Lung (tissue), 12 donors: ENCODE results near the gene TXLNB. TPM values are rescaled to one million over a fixed set of nuclear protein-coding genes. Genes with fewer than 3 reads are reported as not detected.
A peak's percentile ranks its signal among the peaks of the same experiment; 100 is the strongest.

Source experiments
- ATAC-seq: fragments of 200-7000 bp; cut with Tn5 transposase; one replicate; pipeline ENCODE4 v1.9.1; 2020; ENCODE audit warnings: moderate number of reproducible peaks; ENCODE audit not compliant: insufficient read depth, low FRiP score
- DNase-seq, 3 donors: peaks; one replicate each; pipeline ENCODE4 v3.0.0-alpha.2; 2013 to 2017
- H3K27ac ChIP-seq, 2 donors: one replicate each; pipeline ENCODE4 v1.5.1; 2013; ENCODE audit warnings: mild to moderate bottlenecking in 2 of 2, moderate library complexity in 2 of 2, control low read depth in 1 of 2, inconsistent platforms in 1 of 2, low read depth in 1 of 2, low read length in 1 of 2
- H3K27me3 ChIP-seq, 3 donors: one replicate each; pipeline ENCODE4 v1.5.1; 2013; ENCODE audit warnings: low read length in 2 of 3; ENCODE audit not compliant: control insufficient read depth in 3 of 3, insufficient read depth in 3 of 3
- H3K36me3 ChIP-seq, 4 donors: one replicate each; pipeline ENCODE4 v1.5.1; 2013; ENCODE audit warnings: low read length in 4 of 4, mild to moderate bottlenecking in 1 of 4, moderate library complexity in 1 of 4; ENCODE audit not compliant: control insufficient read depth in 4 of 4, insufficient read depth in 4 of 4
- H3K4me1 ChIP-seq, 5 donors: one replicate each; pipeline ENCODE4 v1.5.1; 2013; ENCODE audit warnings: low read length in 5 of 5, mild to moderate bottlenecking in 2 of 5, moderate library complexity in 1 of 5; ENCODE audit not compliant: control insufficient read depth in 5 of 5, insufficient read depth in 5 of 5
- H3K4me3 ChIP-seq: one replicate; pipeline ENCODE4 v1.5.1; 2013; ENCODE audit warnings: mild to moderate bottlenecking, control low read depth, moderate library complexity
- H3K9ac ChIP-seq, 2 donors: one replicate each; pipeline ENCODE4 v1.5.1; 2013; ENCODE audit warnings: low read length in 2 of 2, control low read depth in 1 of 2; ENCODE audit not compliant: insufficient read depth in 1 of 2
- H3K9me3 ChIP-seq, 4 donors: one replicate each; pipeline ENCODE4 v1.5.1; 2013; ENCODE audit warnings: low read length in 3 of 4, mild to moderate bottlenecking in 1 of 4, moderate library complexity in 1 of 4; ENCODE audit not compliant: control insufficient read depth in 4 of 4, insufficient read depth in 3 of 4
- WGBS, 2 donors: extraction: QIAGEN DNeasy Blood & Tissue Kit; methylation state at CpG; one replicate each; pipeline ENCODE4 v1.1.7; 2013; 5-methylcytosine and 5-hydroxymethylcytosine counted together
- polyA plus RNA-seq, 2 donors: library from polyadenylated mRNA; stranded (reverse); fragments of 200-250 nt; gene quantifications; one replicate each; pipeline ENCODE4 v1.2.1, GENCODE V29; 2013
- total RNA-seq, 2 donors: library from RNA; depleted of rRNA in 1 of 2; stranded (reverse); fragments of >200 nt in 1 of 2; gene quantifications; one replicate each; pipeline ENCODE4 v1.2.1, GENCODE V29; 2014 to 2021
- TF ChIP-seq, protein P1 (sequence below): IDR thresholded peaks from 2 replicates; pipeline ENCODE4 v1.5.1; 2012; ENCODE audit warnings: mild to moderate bottlenecking; ENCODE audit errors: control extremely low read depth, extremely low read depth
- donor health status: control.
- donor health status: control.
- donor health status: Bipolar disorder and iron deficiency.
- donor health status: healthy.
- donor health status: DM: yes; HTN: yes; CAD: no.

Gene TXLNB
- total and polyA plus RNA-seq, 4 donors, result 0.31 to 2.8 (median 1.2) TPM

DNA sequence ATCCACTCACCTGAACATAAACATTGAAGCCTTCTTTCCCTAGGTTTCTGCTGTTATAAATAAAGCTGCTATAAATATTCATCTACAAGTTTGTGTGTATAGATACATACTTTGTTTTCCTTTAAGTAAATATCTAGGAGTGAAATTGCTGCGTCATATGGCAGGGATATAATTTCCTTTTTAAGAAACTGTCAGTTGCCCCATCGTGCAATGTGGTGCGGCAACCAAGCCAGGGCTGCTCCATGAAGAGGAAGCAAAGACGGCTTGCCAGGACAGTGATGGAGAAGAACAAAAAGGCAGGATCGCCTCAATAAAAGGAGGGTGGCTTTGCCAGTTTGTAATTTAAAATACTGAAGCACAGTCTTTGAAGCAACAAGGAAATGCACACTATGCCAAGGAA, 46.0 kb upstream of the TXLNB start:
- no peak overlapping the region for H3K4me3 ChIP-seq
- no peaks in the 10 kb centered on the region for H3K36me3 ChIP-seq
- no peaks in the 10 kb centered on the region for H3K9me3 ChIP-seq
- H3K9ac ChIP-seq, result no peak overlapping the region
- ATAC-seq (no peak), DNase-seq (no peak)
- peaks cover 0 to 6% (median 3%) of the 10 kb centered on the region in 5 donors for H3K4me1 ChIP-seq
- TF ChIP-seq, protein P1, sequence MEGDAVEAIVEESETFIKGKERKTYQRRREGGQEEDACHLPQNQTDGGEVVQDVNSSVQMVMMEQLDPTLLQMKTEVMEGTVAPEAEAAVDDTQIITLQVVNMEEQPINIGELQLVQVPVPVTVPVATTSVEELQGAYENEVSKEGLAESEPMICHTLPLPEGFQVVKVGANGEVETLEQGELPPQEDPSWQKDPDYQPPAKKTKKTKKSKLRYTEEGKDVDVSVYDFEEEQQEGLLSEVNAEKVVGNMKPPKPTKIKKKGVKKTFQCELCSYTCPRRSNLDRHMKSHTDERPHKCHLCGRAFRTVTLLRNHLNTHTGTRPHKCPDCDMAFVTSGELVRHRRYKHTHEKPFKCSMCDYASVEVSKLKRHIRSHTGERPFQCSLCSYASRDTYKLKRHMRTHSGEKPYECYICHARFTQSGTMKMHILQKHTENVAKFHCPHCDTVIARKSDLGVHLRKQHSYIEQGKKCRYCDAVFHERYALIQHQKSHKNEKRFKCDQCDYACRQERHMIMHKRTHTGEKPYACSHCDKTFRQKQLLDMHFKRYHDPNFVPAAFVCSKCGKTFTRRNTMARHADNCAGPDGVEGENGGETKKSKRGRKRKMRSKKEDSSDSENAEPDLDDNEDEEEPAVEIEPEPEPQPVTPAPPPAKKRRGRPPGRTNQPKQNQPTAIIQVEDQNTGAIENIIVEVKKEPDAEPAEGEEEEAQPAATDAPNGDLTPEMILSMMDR, result no peak
- WGBS, 2 donors, result 36 to 63% methylated on average over 5 of the region's 5 CpGs
- H3K27me3 ChIP-seq, result no peaks in the 10 kb centered on the region
- H3K27ac ChIP-seq, result no peak overlapping the region

- 92 to 97% methylated on average over 2 of the region's 2 CpGs for WGBS, 2 donors
- DNase-seq, result no peak
- Histone ChIP-seq H3K9me3 (no peaks in the 10 kb centered on the region), H3K9ac (no peak overlapping the region), H3K36me3 (no peaks in the 10 kb centered on the region), H3K4me3 (no peak overlapping the region), H3K4me1 (peaks cover 0 to 6% (median 3%) of the 10 kb centered on the region in 5 donors), H3K27ac (no peak overlapping the region), H3K27me3 (no peaks in the 10 kb centered on the region)
- TF ChIP-seq, protein P1, result no peak
- no peak for ATAC-seq
These were observed 45.2 kb upstream of the TXLNB start for GRCh38 chr6:139337001-139337400.

DNA sequence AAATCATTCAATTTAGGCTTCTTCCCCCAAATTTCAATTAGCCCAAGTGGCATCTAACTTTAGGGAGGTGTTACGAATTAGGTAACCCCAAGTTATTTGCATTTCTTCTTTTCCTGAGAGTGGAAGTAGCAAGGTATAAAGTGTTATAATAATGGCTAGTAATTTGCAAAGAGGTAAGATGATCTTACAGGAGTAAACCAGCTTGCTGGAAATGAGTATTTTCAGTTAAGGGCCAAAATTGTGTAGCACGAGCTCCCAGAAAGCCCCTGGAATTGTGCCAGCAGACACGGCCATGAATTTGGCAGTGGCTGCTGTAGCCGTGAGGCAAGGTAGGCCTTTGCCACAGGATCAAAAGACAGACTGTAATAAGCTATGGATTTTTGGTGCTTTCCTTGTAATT, 44.7 kb upstream of the TXLNB start:
- Histone ChIP-seq H3K9ac (no peak overlapping the region), H3K27me3 (no peaks in the 10 kb centered on the region), H3K27ac (no peak overlapping the region), H3K4me3 (no peak overlapping the region), H3K36me3 (no peaks in the 10 kb centered on the region), H3K4me1 (peaks cover 0 to 6% (median 3%) of the 10 kb centered on the region in 5 donors), H3K9me3 (no peaks in the 10 kb centered on the region)
- TF ChIP-seq, protein P1, result no peak
- WGBS, 2 donors, result 27 to 33% methylated on average over 4 of the region's 4 CpGs
- ATAC-seq, result no peak
- peak; percentile 33 to 37 (median 33) for DNase-seq
